HepG2 (cell line): Measurements from ENCODE around the gene ZNF275. TPM values are rescaled to one million over a fixed set of nuclear protein-coding genes. Genes with fewer than 3 reads are reported as not detected.

ENCODE experiments used
- GATA4 ChIP-seq: sonication (generic); IDR thresholded peaks from 2 replicates; pipeline ENCODE4 v1.6.1; 2016; ENCODE audit warnings: antibody characterized with exemption, low read depth, borderline replicate concordance
- IRF9 ChIP-seq: sonication (generic); formaldehyde crosslinking; IDR thresholded peaks from 2 replicates; pipeline ENCODE4 v1.8.0; 2022; ENCODE audit warnings: missing genetic modification reagents, mild to moderate bottlenecking, borderline replicate concordance
- MLXIP ChIP-seq: sonication (generic); formaldehyde crosslinking; IDR thresholded peaks from 2 replicates; pipeline ENCODE4 v1.9.0; 2021; ENCODE audit warnings: missing genetic modification reagents, borderline replicate concordance
- TRAFD1 ChIP-seq: sonication (generic); formaldehyde crosslinking; IDR thresholded peaks from 2 replicates; pipeline ENCODE4 v1.5.1; 2020; ENCODE audit warnings: missing genetic modification reagents, mild to moderate bottlenecking, borderline replicate concordance
- ZBTB49 ChIP-seq: sonication (generic); formaldehyde crosslinking; IDR thresholded peaks from 2 replicates; pipeline ENCODE4 v1.4.0; 2020; ENCODE audit warnings: missing genetic modification reagents, borderline replicate concordance
- ZHX1 ChIP-seq: sonication (generic); formaldehyde crosslinking; IDR thresholded peaks from 2 replicates; pipeline ENCODE4 v1.8.1; 2022; ENCODE audit warnings: low read depth, mild to moderate bottlenecking, missing genetic modification reagents
- ZNF282 ChIP-seq: fragments of 450-650 bp; IDR thresholded peaks from 2 replicates; pipeline ENCODE4 v1.6.1; 2018; ENCODE audit not compliant: partially characterized antibody
- ZNF766 ChIP-seq: sonication (generic); formaldehyde crosslinking; IDR thresholded peaks from 2 replicates; pipeline ENCODE4 v1.5.0; 2020; ENCODE audit warnings: missing genetic modification reagents, borderline replicate concordance
- polyA plus RNA-seq, 8 experiments: library from polyadenylated mRNA; depleted of rRNA in 3 of 8; stranded (reverse) in 7 of 8; unstranded in 1 of 8; fragments of >200 nt; fragmentation: Illumina TruSeq in 4 of 8; extraction: Trizol in 4 of 8; gene quantifications; 2 replicates each; pipeline versions ENCODE4 v1.2.1 to v1.2.3, GENCODE V29; 2011 to 2016; ENCODE audit warnings: low read depth in 4 of 8, missing spikeins in 1 of 8, mixed read lengths in 1 of 8; ENCODE audit not compliant: insufficient read depth in 1 of 8
- total RNA-seq, 5 experiments: library from RNA; depleted of rRNA; stranded (reverse); fragments of >200 nt; fragmentation: Illumina TruSeq; extraction: Trizol; gene quantifications; 2 replicates each; pipeline ENCODE4 v1.2.3, GENCODE V29; 2016; ENCODE audit warnings: low read depth in 1 of 5

The ZNF275 gene
- total and polyA plus RNA-seq, 2 of the 13 experiments (the other 11 are each of a cell fraction or from before 2014, with no cell fraction given), result 6.4 to 11.8 TPM

GRCh38 chrX:153343674-153344073, 9.7 kb downstream of the ZNF275 start (continued):
- no peak for TF ChIP-seq TRAFD1 (CRISPR knock-in tag)
- TF ChIP-seq ZBTB49 (CRISPR knock-in tag), result no peak
- TF ChIP-seq GATA4, result no peak
- no peak for TF ChIP-seq ZHX1
- TF ChIP-seq IRF9, result no peak
- no peak for TF ChIP-seq ZNF282
- no peak for TF ChIP-seq MLXIP (CRISPR knock-in tag)
- no peak for TF ChIP-seq ZNF766 (CRISPR knock-in tag)
